GM12872 (cell line): ENCODE data around the gene TIGD1.

Source experiments
- CTCF ChIP-seq: IDR thresholded peaks from 3 replicates; pipeline ENCODE4 v1.5.1; 2011; ENCODE audit warnings: low read depth, mild to moderate bottlenecking, low read length, moderate library complexity; ENCODE audit not compliant: insufficient read depth

The TIGD1 gene

GRCh38 chr2:232537079-232537478, 13.3 kb downstream of the TIGD1 start:
- TF ChIP-seq CTCF: peak; percentile 58

DNA sequence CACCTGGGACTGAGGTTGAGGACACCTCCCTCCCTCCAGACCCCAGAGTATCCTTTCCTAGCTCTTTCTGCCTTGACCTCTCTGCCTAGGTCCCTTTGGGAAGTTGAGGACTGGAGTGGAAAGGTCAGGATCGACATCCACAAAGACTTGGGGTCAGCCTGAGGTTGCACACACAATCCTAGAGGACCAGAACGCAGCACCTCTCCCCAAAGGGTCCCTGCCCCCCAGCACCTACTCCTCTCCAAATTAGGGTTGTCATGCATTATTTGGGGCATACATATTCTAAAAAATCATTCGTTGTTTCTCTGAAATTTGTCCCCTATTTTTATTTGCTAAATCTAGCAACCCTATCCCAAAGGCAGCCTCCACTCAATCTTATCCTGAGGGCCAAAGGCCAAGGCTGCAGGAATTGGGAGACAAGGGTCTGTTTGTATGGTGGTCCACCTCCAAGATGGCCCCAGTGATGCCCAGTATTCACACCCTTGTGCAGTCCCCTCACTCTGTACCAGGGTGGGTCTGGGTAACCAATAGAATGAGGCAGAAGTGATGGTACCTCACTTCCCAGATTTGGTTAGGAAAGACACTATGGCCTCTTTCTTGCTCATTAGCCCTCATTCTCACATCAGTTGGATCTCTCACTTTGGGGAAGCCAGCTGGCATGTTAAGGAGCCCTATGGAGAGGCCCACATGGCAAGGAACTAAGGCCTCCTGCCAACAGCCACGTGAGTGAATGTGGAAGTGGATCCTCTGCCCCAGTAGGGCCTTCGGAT, 14.4 kb downstream of the TIGD1 start:
- no peak for TF ChIP-seq CTCF

DNA sequence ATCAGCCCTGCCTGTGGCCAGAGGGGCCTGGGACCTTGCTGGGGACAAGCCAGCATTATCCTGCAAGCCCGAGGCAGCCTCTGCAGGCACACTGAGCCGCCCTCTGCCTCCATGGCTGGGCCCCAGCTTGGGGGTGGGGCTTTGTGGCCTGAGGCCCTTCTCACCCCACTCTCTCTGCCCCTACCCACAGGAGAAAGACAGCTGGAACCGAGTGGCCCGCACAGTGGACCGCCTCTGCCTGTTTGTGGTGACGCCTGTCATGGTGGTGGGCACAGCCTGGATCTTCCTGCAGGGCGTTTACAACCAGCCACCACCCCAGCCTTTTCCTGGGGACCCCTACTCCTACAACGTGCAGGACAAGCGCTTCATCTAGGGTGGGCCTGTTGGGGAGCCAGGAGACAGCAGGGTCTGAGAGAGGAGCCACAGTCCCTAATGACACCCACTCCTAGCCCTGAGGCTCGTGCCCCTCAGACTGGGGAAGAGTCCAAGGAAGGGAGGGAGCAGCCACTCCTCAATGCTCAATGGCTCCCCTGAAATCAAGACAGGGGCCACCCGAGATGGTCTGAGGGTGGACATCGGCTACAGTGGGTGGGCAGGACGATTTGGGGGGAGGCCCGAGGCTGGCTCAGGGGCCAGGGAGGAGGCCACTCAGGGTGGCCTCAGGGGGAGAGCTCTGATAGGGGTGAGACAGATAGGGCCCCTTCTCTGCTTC, 15.3 kb downstream of the TIGD1 start:
- no peak for TF ChIP-seq CTCF

DNA sequence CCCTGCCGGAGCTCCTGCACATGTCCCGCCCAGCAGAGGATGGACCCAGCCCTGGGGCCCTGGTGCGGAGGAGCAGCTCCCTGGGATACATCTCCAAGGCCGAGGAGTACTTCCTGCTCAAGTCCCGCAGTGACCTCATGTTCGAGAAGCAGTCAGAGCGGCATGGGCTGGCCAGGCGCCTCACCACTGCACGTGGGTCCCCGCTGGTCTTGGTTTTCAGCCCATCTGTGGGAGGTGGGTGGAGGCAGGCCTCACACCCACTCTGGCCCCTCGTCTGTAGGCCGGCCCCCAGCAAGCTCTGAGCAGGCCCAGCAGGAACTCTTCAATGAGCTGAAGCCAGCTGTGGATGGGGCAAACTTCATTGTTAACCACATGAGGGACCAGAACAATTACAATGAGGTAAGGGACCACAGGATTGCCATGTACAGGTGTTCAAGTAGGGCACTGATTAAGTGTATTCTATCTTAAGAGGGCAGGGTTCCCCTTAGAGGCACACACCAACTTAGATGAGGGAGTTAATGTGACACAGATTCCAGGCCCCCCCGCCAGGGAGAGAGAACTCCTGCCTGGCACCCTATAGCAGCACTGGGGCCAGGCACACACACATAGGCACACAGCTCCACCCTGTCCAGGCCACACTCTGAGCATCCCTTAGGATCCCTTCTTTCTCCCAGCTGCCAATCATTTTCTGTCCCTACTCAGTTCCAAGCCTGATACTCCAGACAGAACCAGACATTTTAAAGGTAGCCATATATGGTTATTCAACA, 16.2 kb downstream of the TIGD1 start:
- no peak for TF ChIP-seq CTCF

GRCh38 chr2:232532419-232532818, 17.9 kb downstream of the TIGD1 start:
- TF ChIP-seq CTCF: no peak

GRCh38 chr2:232530626-232531260, 19.6 kb downstream of the TIGD1 start:
- TF ChIP-seq CTCF: no peak
